Naive thymus-derived CD4-positive, alpha-beta T cell (primary cell): Measurements from ENCODE around the gene ADGRL3. TPM values are rescaled to one million over a fixed set of nuclear protein-coding genes. Genes with fewer than 3 reads are reported as not detected.
"Not testable (repeated sequence)": the region's sequence is repeated elsewhere in the genome, so short reads cannot be mapped to it uniquely, and the experiment has no call there.

Experiments used
- ATAC-seq: fragments of 150-1000 bp; cut with Tn5 transposase; 2 replicates; pipeline ENCODE4 v1.10.0; 2021; ENCODE audit warnings: mild to moderate bottlenecking, moderate library complexity
- CTCF ChIA-PET: fragments of 350-600 bp; sonication (Branson Sonifier 250); formaldehyde crosslinking; loops from one replicate; lab custom pipeline; 2021; ENCODE audit warnings: antibody characterized with exemption; lab: Charles Lee
- POLR2A ChIA-PET: fragments of 350-600 bp; sonication (Branson Sonifier 250); formaldehyde crosslinking; loops from one replicate; lab custom pipeline; 2021; ENCODE audit warnings: antibody characterized with exemption, inconsistent platforms; lab: Charles Lee
- DNase-seq, 9 donors: peaks; one replicate each; pipeline versions ENCODE4 v3.0.0 to v3.0.0-alpha.2; 2020 to 2022; ENCODE audit warnings: mixed read lengths in 1 of 9
- H3K27ac ChIP-seq: one replicate; pipeline ENCODE4 v1.7.0; 2013; ENCODE audit warnings: mild to moderate bottlenecking, low read depth, low read length, moderate library complexity
- H3K27me3 ChIP-seq, 2 donors: one replicate each; pipeline ENCODE4 v1.7.0; 2013; ENCODE audit warnings: low read length in 2 of 2, mild to moderate bottlenecking in 2 of 2, moderate library complexity in 2 of 2; ENCODE audit not compliant: control insufficient read depth in 2 of 2, insufficient read depth in 2 of 2
- H3K36me3 ChIP-seq, 3 experiments: 1 replicate in 2 of 3; 2 replicates in 1 of 3; pipeline ENCODE4 v1.7.0; 2013; ENCODE audit warnings: low read length in 3 of 3, mild to moderate bottlenecking in 3 of 3, moderate library complexity in 1 of 3; ENCODE audit not compliant: insufficient read depth in 3 of 3, control insufficient read depth in 2 of 3
- H3K4me1 ChIP-seq, 2 donors: one replicate each; pipeline ENCODE4 v1.7.0; 2013; ENCODE audit warnings: low read length in 2 of 2, mild to moderate bottlenecking in 2 of 2, moderate library complexity in 1 of 2; ENCODE audit not compliant: control insufficient read depth in 2 of 2, insufficient read depth in 2 of 2
- H3K4me3 ChIP-seq: 2 replicates; pipeline ENCODE4 v1.7.0; 2013; ENCODE audit warnings: mild to moderate bottlenecking, low read length
- H3K9me3 ChIP-seq, 3 experiments: 1 replicate in 2 of 3; 2 replicates in 1 of 3; pipeline ENCODE4 v1.7.0; 2013; ENCODE audit warnings: low read length in 3 of 3; ENCODE audit not compliant: control insufficient read depth in 2 of 3
- H3K27ac Mint-ChIP-seq, 9 donors: one replicate each; pipeline ENCODE4 v1.8.0; 2020 to 2022; ENCODE audit warnings: mixed read lengths in 9 of 9, mild to moderate bottlenecking in 8 of 9, moderate library complexity in 5 of 9, inconsistent platforms in 2 of 9
- H3K27me3 Mint-ChIP-seq, 5 donors: one replicate each; pipeline ENCODE4 v1.8.0; 2021 to 2022; ENCODE audit warnings: mixed read lengths in 5 of 5, mild to moderate bottlenecking in 1 of 5
- H3K36me3 Mint-ChIP-seq, 5 donors: one replicate each; pipeline ENCODE4 v1.8.0; 2020 to 2022; ENCODE audit warnings: mixed read lengths in 5 of 5, mild to moderate bottlenecking in 3 of 5, inconsistent platforms in 1 of 5
- H3K4me1 Mint-ChIP-seq, 7 donors: one replicate each; pipeline ENCODE4 v1.8.0; 2020 to 2022; ENCODE audit warnings: mixed read lengths in 7 of 7, mild to moderate bottlenecking in 3 of 7, inconsistent platforms in 1 of 7
- H3K4me3 Mint-ChIP-seq, 10 donors: one replicate each; pipeline ENCODE4 v1.8.0; 2020 to 2022; ENCODE audit warnings: mild to moderate bottlenecking in 10 of 10, mixed read lengths in 10 of 10, moderate library complexity in 6 of 10, inconsistent platforms in 2 of 10
- H3K9me3 Mint-ChIP-seq, 11 donors: one replicate each; pipeline ENCODE4 v1.8.0; 2020 to 2022; ENCODE audit warnings: mixed read lengths in 11 of 11, mild to moderate bottlenecking in 4 of 11, inconsistent platforms in 1 of 11, moderate library complexity in 1 of 11
- intact Hi-C, 2 donors: fragments of 100-400 bp; cut with micrococcal nuclease; formaldehyde crosslinking; loops; one replicate each; pipeline ENCODE4 v1.15.1; 2023
- polyA plus RNA-seq, 2 donors: library from polyadenylated mRNA; unstranded; fragments of 300-500 nt; fragmentation: Illumina TruSeq; gene quantifications; one replicate each; pipeline ENCODE4 v1.2.3, GENCODE V29; 2021
- total RNA-seq, 6 experiments: library from RNA in 5 of 6; stranded (reverse) in 5 of 6; gene quantifications; 1 replicate in 5 of 6; 2 replicates in 1 of 6; pipeline ENCODE4 v1.2.3 and lab custom pipeline; 2021 to 2026

Gene ADGRL3
- total and polyA plus RNA-seq, 7 experiments from 2014 or later = not detected

- H3K9me3 Mint-ChIP-seq = peaks cover 0 to 23% (median 5%) of the 10 kb centered on the region in 11 donors
- H3K4me3 ChIP-seq = no peak overlapping the region
- intact Hi-C loops = no loop called here
- no peaks in the 10 kb centered on the region for H3K4me1 ChIP-seq
- H3K27me3 ChIP-seq = no peaks in the 10 kb centered on the region
- ATAC-seq (no peak), DNase-seq (no peak)
- H3K9me3 ChIP-seq = no peaks in the 10 kb centered on the region
- no peaks in the 10 kb centered on the region for H3K36me3 Mint-ChIP-seq
- no peak overlapping the region for H3K27ac ChIP-seq
- H3K4me3 Mint-ChIP-seq = no peak overlapping the region
- ChIA-PET POLR2A (no interaction called here), CTCF (no interaction called here)
- no peaks in the 10 kb centered on the region for H3K36me3 ChIP-seq
- H3K27ac Mint-ChIP-seq = no peak overlapping the region
- no peaks in the 10 kb centered on the region for H3K4me1 Mint-ChIP-seq
- no peaks in the 10 kb centered on the region for H3K27me3 Mint-ChIP-seq
Measured at GRCh38 chr4:61505773-61506685, 305.9 kb downstream of the ADGRL3 start.

- intact Hi-C loops = no loop called here
- Mint-ChIP-seq H3K9me3 (peaks cover 0 to 18% (median 5%) of the 10 kb centered on the region in 11 donors), H3K27me3 (no peaks in the 10 kb centered on the region), H3K27ac (no peak overlapping the region), H3K36me3 (no peaks in the 10 kb centered on the region), H3K4me3 (no peak overlapping the region), H3K4me1 (no peaks in the 10 kb centered on the region)
- no peak overlapping the region for H3K27ac ChIP-seq
- ChIA-PET CTCF (no interaction called here), POLR2A (no interaction called here)
- ATAC-seq (no peak), DNase-seq (no peak)
- no peaks in the 10 kb centered on the region for H3K9me3 ChIP-seq
- no peaks in the 10 kb centered on the region for H3K36me3 ChIP-seq
- no peaks in the 10 kb centered on the region for H3K27me3 ChIP-seq
- no peaks in the 10 kb centered on the region for H3K4me1 ChIP-seq
- H3K4me3 ChIP-seq = no peak overlapping the region
Measured at GRCh38 chr4:61507091-61507490, 307.0 kb downstream of the ADGRL3 start.

GRCh38 chr4:61509721-61510241 lies 309.7 kb downstream of the ADGRL3 start:
- not testable (repeated sequence) for H3K27ac Mint-ChIP-seq

GRCh38 chr4:61511716-61512488 lies 311.8 kb downstream of the ADGRL3 start:
- no peaks in the 10 kb centered on the region for H3K4me1 ChIP-seq
- DNase-seq = no peak

More at GRCh38 chr4:61509721-61510241, 309.7 kb downstream of the ADGRL3 start:
- H3K27me3 Mint-ChIP-seq, CTCF ChIA-PET, H3K27me3 ChIP-seq, ATAC-seq, H3K4me1 Mint-ChIP-seq, H3K36me3 Mint-ChIP-seq, H3K4me3 Mint-ChIP-seq, H3K9me3 ChIP-seq, POLR2A ChIA-PET, H3K27ac ChIP-seq, H3K4me1 ChIP-seq, H3K36me3 ChIP-seq, DNase-seq, intact Hi-C loops, H3K4me3 ChIP-seq: not testable (repeated sequence)
- H3K9me3 Mint-ChIP-seq = peaks cover 0 to 20% (median 6%) of the 10 kb centered on the region in 11 donors

GRCh38 chr4:61514991-61515390 lies 314.9 kb downstream of the ADGRL3 start:
- Histone ChIP-seq H3K27ac (no peak overlapping the region), H3K4me3 (no peak overlapping the region), H3K36me3 (no peaks in the 10 kb centered on the region), H3K4me1 (no peaks in the 10 kb centered on the region), H3K9me3 (no peaks in the 10 kb centered on the region), H3K27me3 (no peaks in the 10 kb centered on the region)
- DNase-seq (no peak), ATAC-seq (no peak)
- Mint-ChIP-seq H3K27ac (no peak overlapping the region), H3K27me3 (no peaks in the 10 kb centered on the region), H3K4me1 (no peaks in the 10 kb centered on the region), H3K9me3 (peaks cover 0 to 14% (median 1%) of the 10 kb centered on the region in 11 donors), H3K36me3 (no peaks in the 10 kb centered on the region), H3K4me3 (no peak overlapping the region)
- intact Hi-C loops = no loop called here
- ChIA-PET CTCF (no interaction called here), POLR2A (no interaction called here)

More at GRCh38 chr4:61511716-61512488, 311.8 kb downstream of the ADGRL3 start:
- no peak for ATAC-seq
- no peaks in the 10 kb centered on the region for H3K9me3 ChIP-seq
- H3K27ac ChIP-seq = no peak overlapping the region
- ChIA-PET POLR2A (no interaction called here), CTCF (no interaction called here)
- Mint-ChIP-seq H3K36me3 (no peaks in the 10 kb centered on the region), H3K27ac (no peak overlapping the region), H3K27me3 (no peaks in the 10 kb centered on the region), H3K9me3 (peaks cover 0 to 20% (median 6%) of the 10 kb centered on the region in 11 donors), H3K4me1 (no peaks in the 10 kb centered on the region), H3K4me3 (no peak overlapping the region)
- intact Hi-C loops = no loop called here
- H3K36me3 ChIP-seq = no peaks in the 10 kb centered on the region
- no peak overlapping the region for H3K4me3 ChIP-seq
- no peaks in the 10 kb centered on the region for H3K27me3 ChIP-seq

- H3K36me3 Mint-ChIP-seq = no peaks in the 10 kb centered on the region
- H3K27me3 Mint-ChIP-seq = no peaks in the 10 kb centered on the region
- Histone ChIP-seq H3K27ac (no peak overlapping the region), H3K4me1 (no peaks in the 10 kb centered on the region), H3K27me3 (no peaks in the 10 kb centered on the region), H3K9me3 (no peaks in the 10 kb centered on the region), H3K4me3 (no peak overlapping the region), H3K36me3 (no peaks in the 10 kb centered on the region)
- CTCF ChIA-PET = no interaction called here
- intact Hi-C loops = no loop called here
- DNase-seq = no peak
- no peak for ATAC-seq
- H3K4me3 Mint-ChIP-seq = no peak overlapping the region
- no peak overlapping the region for H3K27ac Mint-ChIP-seq
- POLR2A ChIA-PET = no interaction called here
- H3K9me3 Mint-ChIP-seq = peaks cover 0 to 9% (median 4%) of the 10 kb centered on the region in 11 donors
- H3K4me1 Mint-ChIP-seq = no peaks in the 10 kb centered on the region
Measured at GRCh38 chr4:61517144-61517543, 317.0 kb downstream of the ADGRL3 start.
